GM23338 (cell line): ENCODE measurements around the gene SIGLEC6. TPM values are rescaled to one million over a fixed set of nuclear protein-coding genes. Genes with fewer than 3 reads are reported as not detected.

ENCODE experiments used
- ATAC-seq: fragments of 200-7000 bp; cut with Tn5 transposase; 3 replicates; pipeline ENCODE4 v1.9.1; 2020
- DNase-seq: peaks from one replicate; pipeline ENCODE4 v3.0.0-alpha.2; 2015; ENCODE audit warnings: low spot score
- H2AFZ ChIP-seq: fragments of 200-600 bp; sonication (generic); 2 replicates; pipeline ENCODE4 v1.8.0; 2016; ENCODE audit warnings: antibody characterized with exemption, mild to moderate bottlenecking, moderate library complexity
- H3F3A ChIP-seq: fragments of 200-600 bp; sonication (generic); replicated peaks from 2 replicates; pipeline ENCODE4 v1.8.0; 2017; ENCODE audit warnings: antibody characterized with exemption, mixed run types, low read depth
- H3K27ac ChIP-seq: fragments of 200-600 bp; sonication (generic); 2 replicates; pipeline ENCODE4 v1.6.1; 2016; ENCODE audit warnings: low read depth
- H3K27me3 ChIP-seq: fragments of 200-600 bp; sonication (generic); 2 replicates; pipeline ENCODE4 v1.8.0; 2016; ENCODE audit warnings: mild to moderate bottlenecking, mixed run types, moderate library complexity; ENCODE audit not compliant: insufficient read depth
- H3K36me3 ChIP-seq: fragments of 200-600 bp; sonication (generic); 2 replicates; pipeline ENCODE4 v1.8.0; 2016; ENCODE audit warnings: mild to moderate bottlenecking; ENCODE audit not compliant: insufficient read depth
- H3K4me1 ChIP-seq: fragments of 200-600 bp; sonication (generic); 2 replicates; pipeline ENCODE4 v1.8.0; 2016; ENCODE audit warnings: mild to moderate bottlenecking, moderate library complexity; ENCODE audit not compliant: insufficient read depth
- H3K4me2 ChIP-seq: fragments of 200-600 bp; sonication (generic); 2 replicates; pipeline ENCODE4 v1.7.1; 2017; ENCODE audit warnings: mixed run types
- H3K4me3 ChIP-seq: fragments of 200-600 bp; sonication (generic); 2 replicates; pipeline ENCODE4 v1.6.1; 2016; ENCODE audit warnings: mixed run types
- H3K79me2 ChIP-seq: fragments of 200-600 bp; sonication (generic); replicated peaks from 2 replicates; pipeline ENCODE4 v1.8.0; 2017; ENCODE audit warnings: mild to moderate bottlenecking; ENCODE audit not compliant: insufficient read depth
- H3K9me2 ChIP-seq: fragments of 200-600 bp; sonication (generic); 2 replicates; pipeline ENCODE4 v1.8.0; 2017; ENCODE audit not compliant: insufficient read depth
- H4K20me1 ChIP-seq: fragments of 200-600 bp; sonication (generic); replicated peaks from 2 replicates; pipeline ENCODE4 v1.8.0; 2017; ENCODE audit warnings: mild to moderate bottlenecking; ENCODE audit not compliant: insufficient read depth
- H3K27ac Mint-ChIP-seq: 2 replicates; pipeline ENCODE4 v1.8.0; 2020; ENCODE audit warnings: inconsistent platforms, mild to moderate bottlenecking, moderate library complexity, mixed read lengths
- H3K27me3 Mint-ChIP-seq: 3 replicates; pipeline ENCODE4 v1.8.0; 2022; ENCODE audit warnings: low read depth, mild to moderate bottlenecking, moderate library complexity, mixed read lengths, inconsistent platforms; ENCODE audit not compliant: insufficient read depth, poor library complexity
- H3K36me3 Mint-ChIP-seq: 3 replicates; pipeline ENCODE4 v1.8.0; 2021; ENCODE audit warnings: low read depth, mild to moderate bottlenecking, inconsistent platforms, moderate library complexity, mixed read lengths
- H3K4me1 Mint-ChIP-seq: 3 replicates; pipeline ENCODE4 v1.8.0; 2020; ENCODE audit warnings: mild to moderate bottlenecking, inconsistent platforms, mixed read lengths
- H3K4me3 Mint-ChIP-seq: 3 replicates; pipeline ENCODE4 v1.8.0; 2021; ENCODE audit warnings: moderate library complexity, mild to moderate bottlenecking, inconsistent platforms, mixed read lengths
- H3K9me3 Mint-ChIP-seq: 3 replicates; pipeline ENCODE4 v1.8.0; 2020; ENCODE audit warnings: moderate library complexity, mild to moderate bottlenecking, inconsistent platforms, mixed read lengths
- CREB1 ChIP-seq: fragments of 250-450 bp; sonication (Bioruptor Pico); IDR thresholded peaks from 2 replicates; pipeline ENCODE4 v1.5.0; 2020; ENCODE audit warnings: low read depth, mild to moderate bottlenecking, moderate library complexity
- CTCF ChIP-seq, 2 experiments: fragments of 200-600 bp in 1 of 2; sonication (generic) in 1 of 2; conservative IDR thresholded peaks; 2 replicates each; pipeline versions ENCODE4 v1.5.1 to v1.6.1; 2016 to 2017; ENCODE audit warnings: antibody characterized with exemption in 2 of 2, low read depth in 2 of 2, mild to moderate bottlenecking in 2 of 2, moderate library complexity in 1 of 2
- ETS1 ChIP-seq: IDR thresholded peaks from 2 replicates; pipeline ENCODE4 v1.6.1; 2016; ENCODE audit warnings: antibody characterized with exemption
- EZH2 ChIP-seq: fragments of 200-600 bp; sonication (generic); IDR thresholded peaks from one replicate; pipeline ENCODE4 v1.8.0; 2017; ENCODE audit warnings: antibody characterized with exemption, mild to moderate bottlenecking, low read depth; ENCODE audit not compliant: unreplicated experiment
- EZH2phosphoT487 ChIP-seq: fragments of 200-600 bp; sonication (generic); IDR thresholded peaks from one replicate; pipeline ENCODE4 v1.8.1; 2018; ENCODE audit warnings: antibody characterized with exemption; ENCODE audit not compliant: unreplicated experiment
- JUNB ChIP-seq: IDR thresholded peaks from one replicate; pipeline ENCODE4 v1.6.1; 2016; ENCODE audit warnings: antibody characterized with exemption; ENCODE audit not compliant: unreplicated experiment
- NANOG ChIP-seq: IDR thresholded peaks from 2 replicates; pipeline ENCODE4 v1.6.1; 2016; ENCODE audit warnings: antibody characterized with exemption, borderline replicate concordance
- POLR2AphosphoS5 ChIP-seq: IDR thresholded peaks from 2 replicates; pipeline ENCODE4 v1.6.1; 2016; ENCODE audit warnings: antibody characterized with exemption, low read depth
- REST ChIP-seq: IDR thresholded peaks from one replicate; pipeline ENCODE4 v1.6.1; 2018; ENCODE audit warnings: antibody characterized with exemption; ENCODE audit not compliant: unreplicated experiment
- STAT1 ChIP-seq: IDR thresholded peaks from one replicate; pipeline ENCODE4 v1.6.1; 2016; ENCODE audit warnings: antibody characterized with exemption; ENCODE audit not compliant: unreplicated experiment
- ZNF114 ChIP-seq: fragments of 250-450 bp; sonication (Bioruptor Pico); IDR thresholded peaks from 2 replicates; pipeline ENCODE4 v1.5.0; 2020; ENCODE audit warnings: mild to moderate bottlenecking, moderate library complexity
- ZNF331 ChIP-seq: fragments of 250-450 bp; sonication (Bioruptor Pico); IDR thresholded peaks from 2 replicates; pipeline ENCODE4 v1.5.0; 2020; ENCODE audit warnings: low read depth, mild to moderate bottlenecking, moderate library complexity
- ZNF462 ChIP-seq: fragments of 250-450 bp; sonication (Bioruptor Pico); IDR thresholded peaks from 2 replicates; pipeline ENCODE4 v1.5.0; 2020; ENCODE audit warnings: mild to moderate bottlenecking, moderate library complexity
- polyA plus RNA-seq: library from polyadenylated mRNA; unstranded; fragments of >200 nt; fragmentation: Nextera tagmentation; extraction: Ambion mirVana; gene quantifications from 2 replicates; pipeline ENCODE4 v1.2.1, GENCODE V29; 2016
- total RNA-seq: library from RNA; depleted of rRNA; stranded (reverse); fragments of >200 nt; shearing (Covaris generic); gene quantifications from 2 replicates; pipeline ENCODE4 v1.2.3, GENCODE V29; 2014

The SIGLEC6 gene
- total and polyA plus RNA-seq, 2 experiments from 2014 or later = 0.76 TPM; not detected in 1

- Histone ChIP-seq H3K9me2 (no peaks in the 10 kb centered on the region), H3K4me3 (no peak overlapping the region), H4K20me1 (no peaks in the 10 kb centered on the region), H3F3A (no peaks in the 10 kb centered on the region), H3K4me1 (no peaks in the 10 kb centered on the region), H3K27ac (no peak overlapping the region), H2AFZ (no peak overlapping the region), H3K4me2 (no peak overlapping the region), H3K79me2 (no peaks in the 10 kb centered on the region), H3K36me3 (no peaks in the 10 kb centered on the region), H3K27me3 (no peaks in the 10 kb centered on the region)
- Mint-ChIP-seq H3K27me3 (peaks cover 4% of the 10 kb centered on the region), H3K36me3 (peaks cover 15% of the 10 kb centered on the region), H3K4me3 (no peak overlapping the region), H3K9me3 (peaks cover 94% of the 10 kb centered on the region), H3K27ac (no peak overlapping the region), H3K4me1 (no peaks in the 10 kb centered on the region)
- TF ChIP-seq EZH2 (no peak), EZH2phosphoT487 (no peak), NANOG (no peak), REST (no peak), ETS1 (no peak), ZNF331 (CRISPR knock-in tag) (no peak), POLR2AphosphoS5 (no peak), CTCF (conservative IDR thresholded peaks at IDR 0.05; ENCODE audit: low read depth in 2 of 2) (no peak), CREB1 (no peak), ZNF462 (CRISPR knock-in tag) (no peak), STAT1 (no peak), JUNB (no peak), ZNF114 (CRISPR knock-in tag) (no peak)
- DNase-seq = no peak
- ATAC-seq = no peak
Observed at GRCh38 chr19:51508059-51508733, 23.3 kb downstream of the SIGLEC6 start.
